ENCODE measurements around the gene RCCD1.

The RCCD1 gene

DNA sequence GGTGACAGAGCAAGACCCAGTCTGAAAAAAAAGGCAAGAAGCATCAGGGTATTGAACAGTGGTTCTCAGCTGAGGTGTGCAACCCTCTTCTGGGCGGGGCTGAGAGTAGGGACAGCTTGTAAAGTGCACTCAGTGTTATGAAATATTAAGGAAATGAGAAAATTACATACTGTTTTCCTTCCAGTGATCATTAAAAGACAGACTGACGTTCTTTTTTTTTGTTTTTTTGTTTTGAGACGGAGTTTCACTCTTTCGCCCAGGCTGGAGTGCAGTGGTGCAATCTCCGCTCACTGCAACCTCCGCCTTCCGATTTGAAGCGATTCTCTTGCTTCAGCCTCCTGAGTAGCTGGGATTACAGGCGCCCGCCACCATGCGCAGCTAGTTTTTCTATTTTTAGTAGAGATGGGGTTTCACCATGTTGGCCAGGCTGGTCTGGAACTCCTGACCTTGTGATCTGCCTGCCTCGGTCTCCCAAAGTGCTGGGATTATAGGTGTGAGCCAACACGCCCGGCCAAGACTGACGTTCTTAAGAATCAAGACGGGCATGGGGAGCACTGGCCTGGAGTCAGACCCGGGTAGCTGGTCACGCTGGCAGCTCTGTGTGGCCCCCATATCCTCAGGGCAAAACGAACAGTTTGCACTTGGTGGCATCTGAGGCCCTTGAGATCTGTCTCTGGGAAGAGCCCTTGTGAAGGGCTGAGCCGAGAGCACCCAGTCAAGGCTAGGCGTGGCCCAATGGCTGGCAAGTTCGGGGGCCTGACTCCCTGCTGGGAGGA lies 40.2 kb upstream of the RCCD1 start:
- Histone ChIP-seq H3K4me3 (ENCODE audit: low read depth, low read length) (no peak overlapping the region), H3K27ac (no peak overlapping the region), H2AFZ (no peak overlapping the region), H3K9me3 (ENCODE audit: control insufficient read depth, low read length) (no peaks in the 10 kb centered on the region), H3K4me2 (ENCODE audit: low read length) (no peak overlapping the region), H3K4me1 (no peaks in the 10 kb centered on the region), H3K79me2 (no peaks in the 10 kb centered on the region), H3K27me3 (ENCODE audit: control insufficient read depth, insufficient read depth, low read length) (no peaks in the 10 kb centered on the region), H3K9ac (no peak overlapping the region), H3K36me3 (ENCODE audit: control insufficient read depth, insufficient read depth, low read length) (no peaks in the 10 kb centered on the region)
- TF ChIP-seq, protein P1, sequence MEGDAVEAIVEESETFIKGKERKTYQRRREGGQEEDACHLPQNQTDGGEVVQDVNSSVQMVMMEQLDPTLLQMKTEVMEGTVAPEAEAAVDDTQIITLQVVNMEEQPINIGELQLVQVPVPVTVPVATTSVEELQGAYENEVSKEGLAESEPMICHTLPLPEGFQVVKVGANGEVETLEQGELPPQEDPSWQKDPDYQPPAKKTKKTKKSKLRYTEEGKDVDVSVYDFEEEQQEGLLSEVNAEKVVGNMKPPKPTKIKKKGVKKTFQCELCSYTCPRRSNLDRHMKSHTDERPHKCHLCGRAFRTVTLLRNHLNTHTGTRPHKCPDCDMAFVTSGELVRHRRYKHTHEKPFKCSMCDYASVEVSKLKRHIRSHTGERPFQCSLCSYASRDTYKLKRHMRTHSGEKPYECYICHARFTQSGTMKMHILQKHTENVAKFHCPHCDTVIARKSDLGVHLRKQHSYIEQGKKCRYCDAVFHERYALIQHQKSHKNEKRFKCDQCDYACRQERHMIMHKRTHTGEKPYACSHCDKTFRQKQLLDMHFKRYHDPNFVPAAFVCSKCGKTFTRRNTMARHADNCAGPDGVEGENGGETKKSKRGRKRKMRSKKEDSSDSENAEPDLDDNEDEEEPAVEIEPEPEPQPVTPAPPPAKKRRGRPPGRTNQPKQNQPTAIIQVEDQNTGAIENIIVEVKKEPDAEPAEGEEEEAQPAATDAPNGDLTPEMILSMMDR (IDR thresholded peaks at IDR 0.05) = no peak

- Histone ChIP-seq H3K79me2 (no peaks in the 10 kb centered on the region), H3K4me3 (ENCODE audit: low read depth, low read length) (no peak overlapping the region), H3K9me3 (ENCODE audit: control insufficient read depth, low read length) (no peaks in the 10 kb centered on the region), H3K4me1 (no peaks in the 10 kb centered on the region), H2AFZ (no peak overlapping the region), H3K27me3 (ENCODE audit: control insufficient read depth, insufficient read depth, low read length) (no peaks in the 10 kb centered on the region), H3K4me2 (ENCODE audit: low read length) (no peak overlapping the region), H3K9ac (no peak overlapping the region), H3K27ac (no peak overlapping the region), H3K36me3 (ENCODE audit: control insufficient read depth, insufficient read depth, low read length) (no peaks in the 10 kb centered on the region)
- TF ChIP-seq, protein P1 (IDR thresholded peaks at IDR 0.05) = no peak
Measured at GRCh38 chr15:90915216-90915807, 39.4 kb upstream of the RCCD1 start.

DNA sequence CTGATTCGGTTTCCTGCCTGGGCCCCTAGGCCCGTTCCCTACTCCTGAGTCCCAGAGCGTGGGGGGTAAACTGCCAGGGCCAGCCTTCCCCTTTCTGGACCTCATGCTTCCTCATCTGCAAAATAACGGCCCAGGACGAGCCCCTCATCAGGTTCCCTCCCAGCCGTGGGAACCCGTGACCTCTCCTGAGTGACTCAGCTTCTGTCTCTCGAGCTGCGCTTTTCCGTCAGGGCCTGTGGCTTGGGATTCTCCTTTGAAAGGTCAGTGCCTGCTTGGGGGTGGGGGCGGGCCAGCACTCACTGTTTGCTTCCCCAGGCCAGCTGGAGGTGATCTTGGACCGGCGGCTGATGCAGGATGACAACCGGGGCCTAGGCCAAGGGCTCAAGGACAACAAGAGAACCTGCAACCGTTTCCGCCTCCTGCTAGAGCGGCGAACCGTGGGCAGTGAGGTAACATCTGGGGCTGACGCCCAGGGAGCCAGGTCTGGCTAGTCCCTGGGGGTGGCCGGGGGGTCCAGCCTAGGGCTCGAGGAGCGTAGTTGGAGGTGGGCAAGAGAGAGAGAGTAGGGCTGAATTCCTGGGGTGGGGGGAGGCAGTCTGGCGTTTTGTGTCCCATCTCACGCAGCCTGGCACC lies 38.8 kb upstream of the RCCD1 start:
- no peaks in the 10 kb centered on the region for H3K4me1 ChIP-seq
- no peak overlapping the region for H3K27ac ChIP-seq
- H3K4me2 ChIP-seq (ENCODE audit: low read length) = no peak overlapping the region
- no peaks in the 10 kb centered on the region for H3K36me3 ChIP-seq (ENCODE audit: control insufficient read depth, insufficient read depth, low read length)
- no peak overlapping the region for H3K9ac ChIP-seq
- no peak overlapping the region for H3K4me3 ChIP-seq (ENCODE audit: low read depth, low read length)
- no peaks in the 10 kb centered on the region for H3K9me3 ChIP-seq (ENCODE audit: control insufficient read depth, low read length)
- TF ChIP-seq, protein P1 (IDR thresholded peaks at IDR 0.05) = no peak
- H3K27me3 ChIP-seq (ENCODE audit: control insufficient read depth, insufficient read depth, low read length) = no peaks in the 10 kb centered on the region
- H3K79me2 ChIP-seq = no peaks in the 10 kb centered on the region
- no peak overlapping the region for H2AFZ ChIP-seq

GRCh38 chr15:90916461-90916860 lies 38.2 kb upstream of the RCCD1 start:
- H3K36me3 ChIP-seq (ENCODE audit: control insufficient read depth, insufficient read depth, low read length) = no peaks in the 10 kb centered on the region
- no peak overlapping the region for H2AFZ ChIP-seq
- H3K79me2 ChIP-seq = no peaks in the 10 kb centered on the region
- H3K27ac ChIP-seq = no peak overlapping the region
- TF ChIP-seq, protein P1 (IDR thresholded peaks at IDR 0.05) = no peak
- no peaks in the 10 kb centered on the region for H3K4me1 ChIP-seq
- H3K27me3 ChIP-seq (ENCODE audit: control insufficient read depth, insufficient read depth, low read length) = no peaks in the 10 kb centered on the region
- H3K4me3 ChIP-seq (ENCODE audit: low read depth, low read length) = no peak overlapping the region
- H3K4me2 ChIP-seq (ENCODE audit: low read length) = no peak overlapping the region
- no peak overlapping the region for H3K9ac ChIP-seq
- H3K9me3 ChIP-seq (ENCODE audit: control insufficient read depth, low read length) = no peaks in the 10 kb centered on the region

Data from parathyroid adenoma (tissue), 2 donors.